Panc1 (cell line): ENCODE measurements around the gene SGMS1. TPM values are rescaled to one million over a fixed set of nuclear protein-coding genes. Genes with fewer than 3 reads are reported as not detected.

Source experiments
- ATAC-seq: fragments of 200-7000 bp; cut with Tn5 transposase; 2 replicates; pipeline ENCODE4 v1.9.1; 2020; ENCODE audit warnings: mild to moderate bottlenecking, moderate library complexity
- BruUV-seq: library from RNA; stranded (reverse); fragments of 400-500 nt; replicated peaks from 2 replicates; lab custom pipeline; 2021; lab: Mats Ljungman, UMichigan
- CTCF ChIA-PET: fragments of 300-600 bp; sonication (Branson Sonifier 250); formaldehyde crosslinking; loops from one replicate; lab custom pipeline; 2022; ENCODE audit warnings: antibody characterized with exemption; lab: Charles Lee
- POLR2A ChIA-PET: fragments of 300-600 bp; sonication (Branson Sonifier 250); formaldehyde crosslinking; loops from one replicate; lab custom pipeline; 2022; ENCODE audit warnings: antibody characterized with exemption; lab: Charles Lee
- DNase-seq: peaks from one replicate; pipeline ENCODE4 v3.0.0-alpha.2; 2010; ENCODE audit warnings: low read depth, low spot score
- H3K27ac ChIP-seq: 2 replicates; pipeline ENCODE4 v1.5.1; 2011; ENCODE audit warnings: mild to moderate bottlenecking, low read length, inconsistent platforms
- H3K27me3 ChIP-seq: fragments of 200-500 bp; sonication (Bioruptor generic); 2 replicates; pipeline ENCODE4 v1.6.0; 2014; ENCODE audit warnings: low read length, inconsistent platforms; ENCODE audit not compliant: control insufficient read depth, insufficient read depth
- H3K36me3 ChIP-seq: fragments of 200-500 bp; sonication (Bioruptor generic); 2 replicates; pipeline ENCODE4 v1.5.1; 2014; ENCODE audit warnings: inconsistent platforms, mild to moderate bottlenecking, low read length, moderate library complexity; ENCODE audit not compliant: control insufficient read depth, insufficient read depth
- H3K4me1 ChIP-seq: 2 replicates; pipeline ENCODE4 v1.5.1; 2011; ENCODE audit warnings: inconsistent platforms, mild to moderate bottlenecking, low read length, moderate library complexity; ENCODE audit not compliant: control insufficient read depth, insufficient read depth
- H3K4me3 ChIP-seq, 2 experiments: 2 replicates each; pipeline ENCODE4 v1.5.1; 2011 to 2012; ENCODE audit warnings: low read depth in 2 of 2, low read length in 2 of 2, mild to moderate bottlenecking in 2 of 2, inconsistent platforms in 1 of 2, moderate library complexity in 1 of 2
- H3K9me3 ChIP-seq: fragments of 200-500 bp; sonication (Bioruptor generic); 2 replicates; pipeline ENCODE4 v1.5.1; 2014; ENCODE audit warnings: low read depth, mild to moderate bottlenecking, inconsistent platforms, low read length, moderate library complexity; ENCODE audit not compliant: control insufficient read depth, insufficient read depth
- POLR2AphosphoS5 ChIP-seq: IDR thresholded peaks from 2 replicates; pipeline ENCODE4 v1.6.1; 2012; ENCODE audit warnings: mild to moderate bottlenecking, low read depth, low read length, moderate library complexity
- SIN3A ChIP-seq: IDR thresholded peaks from 2 replicates; pipeline ENCODE4 v1.6.1; 2012; ENCODE audit warnings: low read depth, mild to moderate bottlenecking, low read length, moderate library complexity, borderline replicate concordance; ENCODE audit not compliant: insufficient read depth
- TCF7L2 ChIP-seq: IDR thresholded peaks from 2 replicates; pipeline ENCODE4 v1.6.1; 2011; ENCODE audit warnings: mild to moderate bottlenecking, low read depth, low read length, inconsistent platforms
- in situ Hi-C: cut with HindIII; loops from 2 replicates; pipeline ENCODE4 v1.10.0; 2016; ENCODE audit warnings: low sequenced_read_pairs, low pct_unique_long_range_greater_than_20kb
- intact Hi-C: fragments of 100-400 bp; cut with micrococcal nuclease; formaldehyde crosslinking; loops from one replicate; pipeline ENCODE4 v1.10.0; 2022; ENCODE audit not compliant: unreplicated experiment
- total RNA-seq: library from RNA; stranded (reverse); gene quantifications from one replicate; pipeline ENCODE4 v1.2.1, GENCODE V29; 2021; ENCODE audit not compliant: unreplicated experiment
- TF ChIP-seq, protein P1 (sequence below), 2 experiments: IDR thresholded peaks; 2 replicates each; pipeline ENCODE4 v1.6.1; 2011 to 2012; ENCODE audit warnings: low read depth in 2 of 2, control low read depth in 1 of 2, low read length in 1 of 2, mild to moderate bottlenecking in 1 of 2, moderate library complexity in 1 of 2; ENCODE audit not compliant: insufficient read depth in 1 of 2
- TF ChIP-seq, protein P2 (sequence below): fragments of 450-650 bp; IDR thresholded peaks from 2 replicates; pipeline ENCODE4 v1.5.1; 2017; ENCODE audit warnings: mild to moderate bottlenecking

The SGMS1 gene
- total RNA-seq, 1 experiment from 2014 or later, result 22.0 TPM

DNA sequence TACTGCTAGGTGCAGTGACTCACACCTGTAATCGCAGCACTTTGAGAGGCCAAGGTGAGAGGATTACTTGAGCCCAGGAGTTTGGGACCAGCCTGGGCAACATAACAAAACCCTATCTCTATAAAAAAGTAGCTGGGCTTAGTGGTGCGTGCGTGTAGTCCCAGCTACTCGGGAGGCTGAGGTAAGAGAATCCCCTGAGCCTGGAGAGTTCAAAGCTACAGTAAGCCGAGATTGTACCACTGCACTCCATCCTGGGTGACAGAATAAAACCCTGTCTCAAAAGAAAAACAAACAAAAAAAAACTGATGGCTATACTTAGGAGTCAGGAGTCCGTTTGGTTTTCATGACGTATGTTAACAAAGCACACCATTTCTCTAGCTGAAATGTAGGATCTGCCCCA, 2.9 kb downstream of the SGMS1 start:
- TF ChIP-seq, protein P1, sequence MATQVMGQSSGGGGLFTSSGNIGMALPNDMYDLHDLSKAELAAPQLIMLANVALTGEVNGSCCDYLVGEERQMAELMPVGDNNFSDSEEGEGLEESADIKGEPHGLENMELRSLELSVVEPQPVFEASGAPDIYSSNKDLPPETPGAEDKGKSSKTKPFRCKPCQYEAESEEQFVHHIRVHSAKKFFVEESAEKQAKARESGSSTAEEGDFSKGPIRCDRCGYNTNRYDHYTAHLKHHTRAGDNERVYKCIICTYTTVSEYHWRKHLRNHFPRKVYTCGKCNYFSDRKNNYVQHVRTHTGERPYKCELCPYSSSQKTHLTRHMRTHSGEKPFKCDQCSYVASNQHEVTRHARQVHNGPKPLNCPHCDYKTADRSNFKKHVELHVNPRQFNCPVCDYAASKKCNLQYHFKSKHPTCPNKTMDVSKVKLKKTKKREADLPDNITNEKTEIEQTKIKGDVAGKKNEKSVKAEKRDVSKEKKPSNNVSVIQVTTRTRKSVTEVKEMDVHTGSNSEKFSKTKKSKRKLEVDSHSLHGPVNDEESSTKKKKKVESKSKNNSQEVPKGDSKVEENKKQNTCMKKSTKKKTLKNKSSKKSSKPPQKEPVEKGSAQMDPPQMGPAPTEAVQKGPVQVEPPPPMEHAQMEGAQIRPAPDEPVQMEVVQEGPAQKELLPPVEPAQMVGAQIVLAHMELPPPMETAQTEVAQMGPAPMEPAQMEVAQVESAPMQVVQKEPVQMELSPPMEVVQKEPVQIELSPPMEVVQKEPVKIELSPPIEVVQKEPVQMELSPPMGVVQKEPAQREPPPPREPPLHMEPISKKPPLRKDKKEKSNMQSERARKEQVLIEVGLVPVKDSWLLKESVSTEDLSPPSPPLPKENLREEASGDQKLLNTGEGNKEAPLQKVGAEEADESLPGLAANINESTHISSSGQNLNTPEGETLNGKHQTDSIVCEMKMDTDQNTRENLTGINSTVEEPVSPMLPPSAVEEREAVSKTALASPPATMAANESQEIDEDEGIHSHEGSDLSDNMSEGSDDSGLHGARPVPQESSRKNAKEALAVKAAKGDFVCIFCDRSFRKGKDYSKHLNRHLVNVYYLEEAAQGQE (IDR thresholded peaks at IDR 0.05; ENCODE audit: insufficient read depth in 1 of 2, low read depth in 2 of 2, low read length in 1 of 2), result no peak
- TF ChIP-seq, protein P2, sequence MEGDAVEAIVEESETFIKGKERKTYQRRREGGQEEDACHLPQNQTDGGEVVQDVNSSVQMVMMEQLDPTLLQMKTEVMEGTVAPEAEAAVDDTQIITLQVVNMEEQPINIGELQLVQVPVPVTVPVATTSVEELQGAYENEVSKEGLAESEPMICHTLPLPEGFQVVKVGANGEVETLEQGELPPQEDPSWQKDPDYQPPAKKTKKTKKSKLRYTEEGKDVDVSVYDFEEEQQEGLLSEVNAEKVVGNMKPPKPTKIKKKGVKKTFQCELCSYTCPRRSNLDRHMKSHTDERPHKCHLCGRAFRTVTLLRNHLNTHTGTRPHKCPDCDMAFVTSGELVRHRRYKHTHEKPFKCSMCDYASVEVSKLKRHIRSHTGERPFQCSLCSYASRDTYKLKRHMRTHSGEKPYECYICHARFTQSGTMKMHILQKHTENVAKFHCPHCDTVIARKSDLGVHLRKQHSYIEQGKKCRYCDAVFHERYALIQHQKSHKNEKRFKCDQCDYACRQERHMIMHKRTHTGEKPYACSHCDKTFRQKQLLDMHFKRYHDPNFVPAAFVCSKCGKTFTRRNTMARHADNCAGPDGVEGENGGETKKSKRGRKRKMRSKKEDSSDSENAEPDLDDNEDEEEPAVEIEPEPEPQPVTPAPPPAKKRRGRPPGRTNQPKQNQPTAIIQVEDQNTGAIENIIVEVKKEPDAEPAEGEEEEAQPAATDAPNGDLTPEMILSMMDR, result no peak
- TF ChIP-seq SIN3A (no peak), POLR2AphosphoS5 (no peak), TCF7L2 (no peak)
- intact Hi-C loops, result loop anchor here (10.0 kb wide), 2 partner anchors 166 to 256 kb away; no protein-coding TSS in a partner anchor
- H3K27ac ChIP-seq, result no peak overlapping the region
- no peaks in the 10 kb centered on the region; the same call in 1 of the 2 replicates for H3K36me3 ChIP-seq
- no peak overlapping the region for H3K4me3 ChIP-seq
- ChIA-PET POLR2A (interaction anchor here (1.0 kb wide), 1 partner anchor 16 kb away, joined by 5 read pairs; no protein-coding TSS in a partner anchor), CTCF (interaction anchor here (0.8 kb wide), 1 partner anchor 137 kb away, joined by 3 read pairs; no protein-coding TSS in a partner anchor)
- no peaks in the 10 kb centered on the region for H3K27me3 ChIP-seq
- no peaks in the 10 kb centered on the region for H3K9me3 ChIP-seq
- in situ Hi-C loops, result no loop called here
- H3K4me1 ChIP-seq, result peaks cover 25% of the 10 kb centered on the region
- DNase-seq (no peak), ATAC-seq (no peak)
- no TSS peak for BruUV-seq

DNA sequence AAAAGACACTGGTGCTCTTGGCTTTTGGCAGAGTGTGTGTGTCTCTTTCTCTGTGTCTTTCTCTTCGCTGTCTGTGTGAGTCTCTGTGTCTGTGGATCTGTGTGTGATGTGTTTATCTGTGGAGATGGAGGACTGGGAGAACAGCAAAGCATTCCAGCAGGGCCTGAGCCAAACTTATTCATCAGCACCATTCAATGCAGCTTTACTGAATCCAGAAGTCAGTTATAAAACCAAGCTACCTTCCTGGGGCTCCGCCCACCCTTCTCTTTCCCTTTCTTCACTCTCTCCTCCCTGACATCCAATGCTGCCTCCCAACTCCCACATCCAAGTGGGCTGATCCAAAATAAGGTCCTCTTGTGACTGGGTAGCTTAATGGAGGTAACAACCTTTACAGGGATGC, 3.9 kb downstream of the SGMS1 start:
- no peaks in the 10 kb centered on the region for H3K9me3 ChIP-seq
- POLR2A ChIA-PET, result interaction anchor here (1.0 kb wide), 1 partner anchor 15 kb away, joined by 5 read pairs; no protein-coding TSS in a partner anchor
- intact Hi-C loops (loop anchor here (10.0 kb wide), 2 partner anchors 165 to 255 kb away; no protein-coding TSS in a partner anchor), in situ Hi-C loops (no loop called here)
- H3K36me3 ChIP-seq, result no peaks in the 10 kb centered on the region; the same call in 1 of the 2 replicates
- CTCF ChIA-PET, result no interaction called here
- no peak for TF ChIP-seq POLR2AphosphoS5
- TF ChIP-seq, protein P1 (IDR thresholded peaks at IDR 0.05; ENCODE audit: insufficient read depth in 1 of 2, low read depth in 2 of 2, low read length in 1 of 2), result no peak
- TF ChIP-seq, protein P2, result no peak
- no peak for TF ChIP-seq SIN3A
- no peak for TF ChIP-seq TCF7L2
- H3K27ac ChIP-seq, result no peak overlapping the region; the same call in 1 of the 2 replicates
- no TSS peak for BruUV-seq
- no peaks in the 10 kb centered on the region for H3K27me3 ChIP-seq
- DNase-seq (no peak), ATAC-seq (no peak)
- peaks cover 24% of the 10 kb centered on the region for H3K4me1 ChIP-seq
- no peak overlapping the region for H3K4me3 ChIP-seq
